GM12878 (cell line): ENCODE results near the gene SAPCD2. TPM values are rescaled to one million over a fixed set of nuclear protein-coding genes. Genes with fewer than 3 reads are reported as not detected.

ENCODE experiments used
- ATF2 ChIP-seq: IDR thresholded peaks from 2 replicates; pipeline ENCODE4 v1.6.1; 2012; ENCODE audit warnings: low read length, inconsistent platforms
- CTCF ChIP-seq, 3 experiments: IDR thresholded peaks in 2 of 3; conservative IDR thresholded peaks in 1 of 3; 2 replicates each; pipeline ENCODE4 v1.5.1; 2011; ENCODE audit warnings: low read depth in 3 of 3, low read length in 3 of 3, mild to moderate bottlenecking in 3 of 3, control low read depth in 2 of 3, moderate library complexity in 2 of 3, inconsistent platforms in 1 of 3, mixed read lengths in 1 of 3; ENCODE audit not compliant: control insufficient read depth in 2 of 3, insufficient read depth in 1 of 3; ENCODE audit errors: extremely low read depth in 1 of 3
- GABPA ChIP-seq: IDR thresholded peaks from 2 replicates; pipeline ENCODE4 v1.6.1; 2014; ENCODE audit warnings: antibody characterized with exemption, low read depth, mild to moderate bottlenecking, inconsistent platforms
- MEF2A ChIP-seq: IDR thresholded peaks from 2 replicates; pipeline ENCODE4 v1.6.1; 2011; ENCODE audit warnings: low read depth, mild to moderate bottlenecking, low read length, moderate library complexity; ENCODE audit not compliant: insufficient read depth
- NBN ChIP-seq: fragments of 450-650 bp; IDR thresholded peaks from 2 replicates; pipeline ENCODE4 v1.6.1; 2016
- NR2C1 ChIP-seq: fragments of 450-650 bp; IDR thresholded peaks from 2 replicates; pipeline ENCODE4 v1.6.1; 2017; ENCODE audit warnings: antibody characterized with exemption, mild to moderate bottlenecking, moderate library complexity
- NR2F1 ChIP-seq: fragments of 450-650 bp; conservative IDR thresholded peaks from 2 replicates; pipeline ENCODE4 v1.6.1; 2017; ENCODE audit warnings: mild to moderate bottlenecking
- TCF7 ChIP-seq: IDR thresholded peaks from 2 replicates; pipeline ENCODE4 v1.6.1; 2014; ENCODE audit warnings: antibody characterized with exemption, borderline replicate concordance
- polyA plus RNA-seq, 11 experiments: library from polyadenylated mRNA; depleted of rRNA in 4 of 11; unstranded in 6 of 11; stranded (reverse) in 5 of 11; fragments of >200 nt; fragmentation: Nextera tagmentation in 4 of 11; fragmentation: Illumina TruSeq in 1 of 11; extraction: Ambion mirVana in 4 of 11; extraction: Trizol in 1 of 11; gene quantifications; 1 replicate in 1 of 11; 2 replicates in 10 of 11; pipeline versions ENCODE4 v1.2.1 to v1.2.3, GENCODE V29; 2011 to 2016; ENCODE audit warnings: inconsistent platforms in 2 of 11, missing spikeins in 2 of 11, low read depth in 1 of 11
- total RNA-seq, 4 experiments: library from RNA; depleted of rRNA in 3 of 4; stranded (reverse); fragments of >200 nt in 3 of 4; fragmentation: Illumina TruSeq in 1 of 4; extraction: Trizol in 1 of 4; gene quantifications; 2 replicates each; pipeline versions ENCODE4 v1.2.1 to v1.2.3, GENCODE V29; 2013 to 2021

SAPCD2 gene
- total and polyA plus RNA-seq, 10 of the 15 experiments (the other 5 are each of a cell fraction or from before 2014, with no cell fraction given), result 1.6 to 35.2 (median 7.2) TPM

- TF ChIP-seq CTCF (IDR thresholded peaks at IDR 0.05 in 2 of 3, conservative IDR thresholded peaks at IDR 0.05 in 1 of 3; ENCODE audit: control insufficient read depth in 2 of 3, extremely low read depth in 1 of 3, insufficient read depth in 1 of 3, low read depth in 3 of 3, low read length in 3 of 3), result no peak
- TF ChIP-seq NR2F1, result no peak
- no peak for TF ChIP-seq NR2C1
- no peak for TF ChIP-seq NBN
- TF ChIP-seq ATF2, result no peak
- TF ChIP-seq TCF7, result no peak
- TF ChIP-seq MEF2A, result no peak
- no peak for TF ChIP-seq GABPA
These were observed 27.6 kb upstream of the SAPCD2 start (continued) for GRCh38 chr9:137097761-137098462.
